ENCODE data around the gene AXIN2.

DNA sequence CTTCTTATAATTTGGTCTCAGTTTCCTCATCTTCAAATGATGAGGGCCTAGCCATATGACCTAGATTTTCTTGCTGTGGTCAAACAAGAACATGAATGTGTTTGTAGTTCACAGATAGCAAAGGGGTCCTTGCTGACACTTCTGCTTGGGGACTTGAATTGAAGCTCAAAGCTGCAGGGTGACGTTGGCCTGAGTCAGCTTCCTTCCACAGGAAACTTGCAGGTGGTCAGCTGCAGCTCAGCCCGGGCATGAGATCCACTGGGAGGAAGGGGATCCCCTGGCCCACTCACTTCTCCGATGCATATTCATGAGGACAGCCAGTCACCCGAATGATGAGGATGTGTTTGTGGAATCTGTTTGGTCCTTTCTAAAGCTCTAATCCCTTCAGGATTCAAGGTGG, 42.6 kb upstream of the AXIN2 start:
- no peak for TF ChIP-seq POLR2A (IDR thresholded peaks at IDR 0.05)
- TF ChIP-seq, protein P1, sequence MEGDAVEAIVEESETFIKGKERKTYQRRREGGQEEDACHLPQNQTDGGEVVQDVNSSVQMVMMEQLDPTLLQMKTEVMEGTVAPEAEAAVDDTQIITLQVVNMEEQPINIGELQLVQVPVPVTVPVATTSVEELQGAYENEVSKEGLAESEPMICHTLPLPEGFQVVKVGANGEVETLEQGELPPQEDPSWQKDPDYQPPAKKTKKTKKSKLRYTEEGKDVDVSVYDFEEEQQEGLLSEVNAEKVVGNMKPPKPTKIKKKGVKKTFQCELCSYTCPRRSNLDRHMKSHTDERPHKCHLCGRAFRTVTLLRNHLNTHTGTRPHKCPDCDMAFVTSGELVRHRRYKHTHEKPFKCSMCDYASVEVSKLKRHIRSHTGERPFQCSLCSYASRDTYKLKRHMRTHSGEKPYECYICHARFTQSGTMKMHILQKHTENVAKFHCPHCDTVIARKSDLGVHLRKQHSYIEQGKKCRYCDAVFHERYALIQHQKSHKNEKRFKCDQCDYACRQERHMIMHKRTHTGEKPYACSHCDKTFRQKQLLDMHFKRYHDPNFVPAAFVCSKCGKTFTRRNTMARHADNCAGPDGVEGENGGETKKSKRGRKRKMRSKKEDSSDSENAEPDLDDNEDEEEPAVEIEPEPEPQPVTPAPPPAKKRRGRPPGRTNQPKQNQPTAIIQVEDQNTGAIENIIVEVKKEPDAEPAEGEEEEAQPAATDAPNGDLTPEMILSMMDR (IDR thresholded peaks at IDR 0.05) = no peak

Measured in tibial nerve (tissue), 3 donors.